Choroid plexus epithelial cell (primary cell): ENCODE data around the gene PDP2.

Source experiments
- DNase-seq: peaks from one replicate; pipeline ENCODE4 v3.0.0-alpha.2; 2010; ENCODE audit warnings: low read depth
- H3K4me3 ChIP-seq: 2 replicates; pipeline ENCODE4 v1.5.1; 2011; ENCODE audit warnings: low read depth, mild to moderate bottlenecking, control low read depth, low read length, moderate library complexity
- TF ChIP-seq, protein P1 (sequence below): conservative IDR thresholded peaks from 2 replicates; pipeline ENCODE4 v1.5.1; 2011; ENCODE audit warnings: low read depth, mild to moderate bottlenecking, control low read depth, inconsistent platforms, low read length, moderate library complexity

Gene PDP2

DNA sequence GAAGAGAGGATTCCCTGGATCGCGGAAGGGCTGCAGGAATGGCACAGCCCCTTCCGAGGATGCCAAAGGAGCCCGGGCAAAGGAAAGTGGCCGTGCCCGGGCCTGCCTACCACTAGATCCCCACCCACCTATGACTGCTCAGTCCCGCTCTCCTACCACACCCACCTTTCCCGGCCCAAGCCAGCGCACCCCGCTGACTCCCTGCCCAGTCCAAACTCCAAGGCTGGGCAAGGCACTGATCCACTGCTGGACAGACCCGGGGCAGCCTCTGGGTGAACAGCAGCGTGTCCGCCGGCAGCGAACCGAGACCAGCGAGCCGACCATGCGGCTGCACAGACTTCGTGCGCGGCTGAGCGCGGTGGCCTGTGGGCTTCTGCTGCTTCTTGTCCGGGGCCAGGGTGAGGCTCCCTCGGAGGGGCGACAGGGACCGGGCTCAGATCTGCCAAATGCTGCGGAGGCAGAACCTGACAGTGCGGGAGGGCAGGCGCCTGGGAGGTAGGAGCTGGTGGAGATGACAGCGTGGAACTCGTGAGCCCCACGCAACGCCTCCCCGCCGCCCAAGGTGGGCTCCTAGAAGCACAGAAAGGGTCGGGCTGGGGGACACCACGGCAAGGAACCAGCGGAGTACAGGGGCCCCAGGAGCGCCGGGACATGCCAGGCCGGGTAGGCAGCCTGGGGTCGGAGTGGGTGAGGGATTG is 55.1 kb downstream of the PDP2 start, which contains the start of gene CES2:
Gene CES2 (plus strand): TSS at position 203 of the 698 bp plus-strand sequence. CDS start 120 bp downstream, at position 323.
- DNase-seq, result peak; percentile 17
- TF ChIP-seq, protein P1, sequence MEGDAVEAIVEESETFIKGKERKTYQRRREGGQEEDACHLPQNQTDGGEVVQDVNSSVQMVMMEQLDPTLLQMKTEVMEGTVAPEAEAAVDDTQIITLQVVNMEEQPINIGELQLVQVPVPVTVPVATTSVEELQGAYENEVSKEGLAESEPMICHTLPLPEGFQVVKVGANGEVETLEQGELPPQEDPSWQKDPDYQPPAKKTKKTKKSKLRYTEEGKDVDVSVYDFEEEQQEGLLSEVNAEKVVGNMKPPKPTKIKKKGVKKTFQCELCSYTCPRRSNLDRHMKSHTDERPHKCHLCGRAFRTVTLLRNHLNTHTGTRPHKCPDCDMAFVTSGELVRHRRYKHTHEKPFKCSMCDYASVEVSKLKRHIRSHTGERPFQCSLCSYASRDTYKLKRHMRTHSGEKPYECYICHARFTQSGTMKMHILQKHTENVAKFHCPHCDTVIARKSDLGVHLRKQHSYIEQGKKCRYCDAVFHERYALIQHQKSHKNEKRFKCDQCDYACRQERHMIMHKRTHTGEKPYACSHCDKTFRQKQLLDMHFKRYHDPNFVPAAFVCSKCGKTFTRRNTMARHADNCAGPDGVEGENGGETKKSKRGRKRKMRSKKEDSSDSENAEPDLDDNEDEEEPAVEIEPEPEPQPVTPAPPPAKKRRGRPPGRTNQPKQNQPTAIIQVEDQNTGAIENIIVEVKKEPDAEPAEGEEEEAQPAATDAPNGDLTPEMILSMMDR, result no peak
- H3K4me3 ChIP-seq, result peak within 1 kb of the TSS; percentile 97

DNA sequence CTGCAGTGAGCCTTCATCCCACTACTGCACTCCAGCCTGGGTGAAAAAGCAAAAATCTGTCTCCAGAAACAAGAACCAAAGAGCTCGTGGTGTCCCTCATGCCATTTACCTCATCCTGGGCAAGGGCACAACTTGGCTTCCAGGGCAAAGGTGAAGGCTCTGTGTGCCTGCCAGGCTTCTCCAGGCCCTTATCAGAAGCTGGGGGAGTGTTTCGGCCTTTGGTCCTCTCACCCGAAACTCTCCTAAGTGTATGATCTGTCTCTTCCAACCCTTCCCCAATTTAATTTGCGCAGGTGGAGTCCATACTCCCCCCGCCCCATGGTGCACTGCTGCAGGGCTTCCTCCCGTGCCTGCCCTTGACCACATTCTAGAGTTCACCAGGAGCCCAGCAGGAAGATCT is 56.1 kb downstream of the PDP2 start:
- TF ChIP-seq, protein P1, result no peak
- H3K4me3 ChIP-seq, result no peak overlapping the region
- DNase-seq, result no peak

DNA sequence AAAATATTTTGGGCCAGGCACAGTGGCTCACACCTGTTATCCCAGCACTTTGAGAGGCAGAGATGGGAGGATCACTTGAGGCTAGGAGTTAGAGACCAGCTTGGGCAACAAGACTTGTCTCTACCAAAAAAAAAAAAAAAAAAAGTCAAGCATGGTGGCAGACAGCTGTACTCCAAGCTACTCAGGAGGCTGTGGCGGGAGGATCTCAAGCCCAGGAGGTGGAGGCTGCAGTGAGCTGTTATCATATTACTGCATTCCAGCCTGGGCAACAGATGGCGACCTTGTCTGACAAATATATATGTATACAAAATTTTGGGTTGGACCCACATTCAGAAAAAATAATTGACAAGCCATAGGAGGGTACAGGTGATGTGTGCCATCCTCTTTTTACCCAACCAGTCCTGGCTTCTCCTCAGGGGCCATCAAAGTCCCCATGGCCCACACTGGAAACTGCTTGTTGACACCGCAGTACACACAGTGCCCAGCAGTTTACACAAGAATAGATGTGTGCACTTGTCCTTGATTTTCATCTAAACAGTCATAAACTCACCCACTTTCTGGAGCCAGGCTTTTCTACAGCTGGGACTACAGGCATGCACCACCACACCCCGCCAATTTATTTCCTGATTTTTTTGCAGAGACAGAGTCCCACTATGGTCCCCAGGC is 56.7 kb downstream of the PDP2 start:
- H3K4me3 ChIP-seq, result no peak overlapping the region
- TF ChIP-seq, protein P1, result no peak
- no peak for DNase-seq

DNA sequence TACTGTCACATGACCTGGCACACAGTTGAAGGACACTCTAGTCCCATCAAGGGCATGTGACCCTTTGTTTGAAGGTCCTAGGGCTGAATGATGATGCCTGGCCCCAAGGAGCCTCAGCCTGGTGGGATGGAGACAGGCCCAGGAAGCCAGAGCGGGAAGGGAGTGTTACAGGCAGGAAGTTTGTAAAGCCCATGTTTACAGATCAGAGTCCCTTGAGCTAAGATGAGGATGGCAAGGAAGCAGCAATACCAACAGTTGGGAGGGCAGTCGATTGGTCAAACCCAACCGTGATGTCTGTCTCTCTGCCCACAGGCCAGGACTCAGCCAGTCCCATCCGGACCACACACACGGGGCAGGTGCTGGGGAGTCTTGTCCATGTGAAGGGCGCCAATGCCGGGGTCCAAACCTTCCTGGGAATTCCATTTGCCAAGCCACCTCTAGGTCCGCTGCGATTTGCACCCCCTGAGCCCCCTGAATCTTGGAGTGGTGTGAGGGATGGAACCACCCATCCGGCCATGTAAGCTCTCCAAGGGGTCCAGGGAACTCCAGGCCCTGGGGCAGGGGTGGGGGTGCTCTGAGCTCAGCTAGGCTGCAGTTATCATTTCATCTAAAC is 57.5 kb downstream of the PDP2 start:
- DNase-seq, result no peak
- no peak overlapping the region for H3K4me3 ChIP-seq
- TF ChIP-seq, protein P1, result no peak

DNA sequence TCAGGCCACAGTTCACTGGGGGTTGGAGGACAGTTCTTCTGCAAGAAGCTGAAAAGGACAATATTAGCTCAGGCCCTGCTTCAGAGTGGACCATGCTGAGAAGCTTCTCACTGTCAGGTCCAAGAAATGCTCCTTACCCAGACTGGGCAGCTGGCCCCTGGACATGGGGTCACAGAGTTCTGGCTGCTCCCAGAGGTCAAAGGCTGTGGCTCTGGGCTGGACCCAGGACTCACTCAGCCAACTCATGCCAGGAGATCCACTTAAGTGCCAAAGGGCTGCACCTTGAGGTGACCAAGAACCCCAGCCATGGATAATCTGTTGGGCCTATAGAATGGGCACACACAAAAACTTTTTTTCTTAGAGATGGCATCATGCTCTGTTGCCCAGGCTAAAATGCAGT is 59.1 kb downstream of the PDP2 start:
- H3K4me3 ChIP-seq, result no peak overlapping the region
- TF ChIP-seq, protein P1, result no peak
- no peak for DNase-seq

DNA sequence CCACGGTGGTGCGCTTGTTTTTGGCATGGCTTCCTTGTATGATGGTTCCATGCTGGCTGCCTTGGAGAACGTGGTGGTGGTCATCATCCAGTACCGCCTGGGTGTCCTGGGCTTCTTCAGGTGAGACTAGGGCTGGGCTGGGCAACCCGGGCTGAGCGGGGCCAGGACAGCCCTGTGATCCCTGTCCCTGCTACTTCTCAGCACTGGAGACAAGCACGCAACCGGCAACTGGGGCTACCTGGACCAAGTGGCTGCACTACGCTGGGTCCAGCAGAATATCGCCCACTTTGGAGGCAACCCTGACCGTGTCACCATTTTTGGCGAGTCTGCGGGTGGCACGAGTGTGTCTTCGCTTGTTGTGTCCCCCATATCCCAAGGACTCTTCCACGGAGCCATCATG is 59.9 kb downstream of the PDP2 start:
- DNase-seq, result no peak
- H3K4me3 ChIP-seq, result no peak overlapping the region
- TF ChIP-seq, protein P1, result no peak
